Mesendoderm (in vitro differentiated cells): ENCODE measurements around the gene RNU1-2.
"Not testable (repeated sequence)": the region's sequence is repeated elsewhere in the genome, so short reads cannot be mapped to it uniquely, and the experiment has no call there.

ENCODE experiments used
- DNase-seq: peaks from one replicate; pipeline ENCODE4 v3.0.0; 2013
- H2AK5ac ChIP-seq: 2 replicates; pipeline ENCODE4 v1.6.1; 2013; ENCODE audit warnings: low read length, inconsistent platforms
- H2BK120ac ChIP-seq: 2 replicates; pipeline ENCODE4 v1.6.1; 2013; ENCODE audit warnings: low read depth, mild to moderate bottlenecking, low read length, moderate library complexity, mixed read lengths
- H2BK15ac ChIP-seq: replicated peaks from 2 replicates; pipeline ENCODE4 v1.6.1; 2013; ENCODE audit warnings: low read depth, mild to moderate bottlenecking, moderate library complexity
- H2BK5ac ChIP-seq: 2 replicates; pipeline ENCODE4 v1.6.1; 2013; ENCODE audit warnings: low read length, inconsistent platforms
- H3K18ac ChIP-seq: 2 replicates; pipeline ENCODE4 v1.6.1; 2013; ENCODE audit warnings: mild to moderate bottlenecking, low read length, mixed read lengths
- H3K23ac ChIP-seq: one replicate; pipeline ENCODE4 v1.6.1; 2013; ENCODE audit warnings: low read length
- H3K27ac ChIP-seq: 2 replicates; pipeline ENCODE4 v1.5.1; 2013; ENCODE audit warnings: low read depth, mild to moderate bottlenecking, inconsistent platforms, low read length, moderate library complexity
- H3K27me3 ChIP-seq: 2 replicates; pipeline ENCODE4 v1.6.1; 2013; ENCODE audit warnings: low read length, control low read depth, mild to moderate bottlenecking, inconsistent platforms; ENCODE audit not compliant: insufficient read depth, poor library complexity
- H3K36me3 ChIP-seq: 2 replicates; pipeline ENCODE4 v1.6.1; 2013; ENCODE audit warnings: low read length, inconsistent platforms; ENCODE audit not compliant: control insufficient read depth, insufficient read depth
- H3K4ac ChIP-seq: one replicate; pipeline ENCODE4 v1.6.1; 2013; ENCODE audit warnings: low read depth, mild to moderate bottlenecking, low read length, moderate library complexity
- H3K4me1 ChIP-seq: 2 replicates; pipeline ENCODE4 v1.6.1; 2013; ENCODE audit warnings: low read depth, low read length, inconsistent platforms; ENCODE audit not compliant: control insufficient read depth
- H3K4me2 ChIP-seq: 2 replicates; pipeline ENCODE4 v1.6.1; 2013; ENCODE audit warnings: low read length
- H3K4me3 ChIP-seq: 2 replicates; pipeline ENCODE4 v1.5.1; 2013; ENCODE audit warnings: mild to moderate bottlenecking, low read length
- H3K56ac ChIP-seq: one replicate; pipeline ENCODE4 v1.6.1; 2013; ENCODE audit warnings: low read length
- H3K79me1 ChIP-seq: 2 replicates; pipeline ENCODE4 v1.6.1; 2013; ENCODE audit warnings: low read length, inconsistent platforms
- H3K79me2 ChIP-seq: 2 replicates; pipeline ENCODE4 v1.6.1; 2013; ENCODE audit warnings: mild to moderate bottlenecking, low read length; ENCODE audit not compliant: control insufficient read depth, insufficient read depth
- H3K9ac ChIP-seq: 2 replicates; pipeline ENCODE4 v1.6.1; 2013; ENCODE audit warnings: low read length, inconsistent platforms
- H4K5ac ChIP-seq: one replicate; pipeline ENCODE4 v1.6.1; 2013; ENCODE audit warnings: low read length
- H4K8ac ChIP-seq: one replicate; pipeline ENCODE4 v1.6.1; 2013; ENCODE audit warnings: low read depth, mild to moderate bottlenecking, control low read depth, low read length, moderate library complexity
- WGBS: extraction: QIAGEN DNeasy Blood & Tissue Kit; methylation state at CpG from one replicate; pipeline ENCODE4 v1.1.7; 2013; ENCODE audit warnings: low lambda C conversion rate, missing lambda C conversion rate; ENCODE audit not compliant: insufficient coverage; ENCODE audit errors: extremely low coverage; 5-methylcytosine and 5-hydroxymethylcytosine counted together

Gene RNU1-2

DNA sequence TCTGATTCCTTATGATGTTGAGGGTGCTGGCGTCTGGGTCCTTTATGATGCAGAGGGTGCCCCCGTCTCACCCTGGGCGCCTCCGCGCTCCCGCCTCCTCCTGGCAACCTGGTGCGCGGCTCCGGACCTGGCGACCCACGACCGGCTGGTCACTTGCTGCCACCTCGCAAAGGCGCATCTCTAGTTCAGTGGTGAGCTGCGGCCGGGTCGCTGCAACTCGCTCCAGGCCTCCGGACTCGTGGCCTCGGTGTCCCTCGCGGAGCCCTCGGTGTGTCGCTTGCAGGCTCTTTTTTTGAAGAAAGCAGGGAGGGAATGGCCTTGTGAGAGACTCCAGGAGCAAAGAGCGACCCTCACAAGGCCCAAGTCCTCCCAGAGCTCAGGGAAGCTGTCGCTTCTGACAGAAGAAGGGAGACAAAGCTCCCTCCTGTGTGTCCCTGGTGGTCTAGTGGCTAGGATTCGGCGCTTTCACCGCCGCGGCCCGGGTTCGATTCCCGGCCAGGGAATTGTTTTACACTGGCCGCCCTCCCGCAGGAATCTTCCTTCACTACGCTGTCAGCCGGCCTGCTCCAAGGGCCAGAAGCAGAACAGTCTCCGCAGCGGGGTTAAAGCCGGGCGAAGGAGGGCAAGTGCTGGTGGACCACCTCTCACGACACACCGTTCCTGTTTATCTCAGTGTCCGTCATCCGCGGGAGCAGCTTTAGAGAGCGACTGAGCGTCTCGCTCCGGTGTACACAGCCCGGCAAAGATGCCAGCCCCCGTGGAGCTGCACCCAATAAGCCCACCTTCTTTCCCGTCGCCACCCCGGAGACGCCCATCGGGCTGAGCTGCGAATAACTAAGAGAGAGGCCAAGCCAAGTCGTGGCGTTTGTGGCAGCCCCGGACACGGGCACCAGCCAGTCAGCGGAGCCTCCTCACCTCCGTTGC is 23.4 kb upstream of the RNU1-2 start:
- H3K23ac ChIP-seq: not testable (repeated sequence)

GRCh38 chr1:16873076-16873879 is 22.5 kb upstream of the RNU1-2 start:
- not testable (repeated sequence) for H2BK120ac ChIP-seq, H4K8ac ChIP-seq, H3K4ac ChIP-seq, H3K56ac ChIP-seq, H2BK15ac ChIP-seq, H3K4me3 ChIP-seq, H3K27ac ChIP-seq, H3K9ac ChIP-seq, H3K79me2 ChIP-seq, H3K4me2 ChIP-seq, H3K23ac ChIP-seq, H2BK5ac ChIP-seq, H3K27me3 ChIP-seq, H3K18ac ChIP-seq, H3K79me1 ChIP-seq, H2AK5ac ChIP-seq, H3K4me1 ChIP-seq, H3K36me3 ChIP-seq, H4K5ac ChIP-seq
- WGBS: no CpG with 5 or more reads among the region's 52 CpGs
- peak; percentile 41 for DNase-seq

More for the DNA sequence above, 23.4 kb upstream of the RNU1-2 start:
- H4K5ac ChIP-seq, H2BK15ac ChIP-seq, H4K8ac ChIP-seq, H3K4me1 ChIP-seq, H3K27me3 ChIP-seq, H3K4ac ChIP-seq, H2AK5ac ChIP-seq, H2BK5ac ChIP-seq, H3K79me1 ChIP-seq, H3K36me3 ChIP-seq, H3K18ac ChIP-seq, H3K79me2 ChIP-seq, H2BK120ac ChIP-seq, H3K27ac ChIP-seq: not testable (repeated sequence)
- H3K56ac ChIP-seq: peak overlapping the region; percentile 12
- peak overlapping the region; percentile 46 for H3K4me3 ChIP-seq
- peak; percentile 100 for DNase-seq
- H3K9ac ChIP-seq: peak overlapping the region; percentile 40
- H3K4me2 ChIP-seq: peak overlapping the region; percentile 52
- WGBS: no CpG with 5 or more reads among the region's 66 CpGs

DNA sequence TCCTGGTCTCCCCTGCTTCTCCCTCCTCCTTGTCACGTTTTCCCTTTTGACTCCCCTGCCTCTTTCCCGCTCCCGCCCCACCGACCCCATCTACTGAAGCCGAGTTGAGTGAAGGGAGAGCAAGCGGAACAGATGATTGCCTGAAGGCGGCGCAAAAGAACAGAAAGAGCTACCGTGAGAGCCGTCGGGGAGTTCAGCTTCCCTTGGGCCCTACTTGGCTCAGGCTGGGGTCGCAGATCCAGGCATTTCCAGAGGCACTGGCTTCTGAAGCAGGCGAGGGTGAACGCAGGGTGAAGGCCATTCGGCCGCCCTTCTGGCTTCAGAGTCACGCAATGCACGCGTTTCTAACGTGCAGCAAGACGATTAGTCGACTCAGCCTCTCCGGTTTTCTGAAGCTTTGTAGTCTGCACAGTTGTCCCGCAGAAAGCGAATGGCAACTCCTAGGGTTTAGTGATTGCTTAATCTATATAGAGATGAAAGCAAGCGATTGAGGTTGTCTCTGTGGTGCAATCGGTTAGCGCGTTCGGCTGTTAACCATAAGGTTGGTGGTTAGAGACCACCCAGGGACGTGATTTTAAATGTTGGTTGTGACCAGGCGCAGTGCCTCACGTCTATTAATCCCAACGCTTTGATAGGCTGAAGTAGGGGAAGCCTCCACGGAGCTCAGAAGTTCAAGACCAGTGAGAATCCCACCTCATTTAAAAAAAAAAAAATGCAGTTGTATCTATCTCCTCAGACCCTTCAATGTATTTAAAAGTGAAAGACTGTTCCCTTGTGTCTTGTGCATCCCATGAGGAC is 20.6 kb upstream of the RNU1-2 start:
- not testable (repeated sequence) for H3K27me3 ChIP-seq, H3K79me2 ChIP-seq, H3K4me3 ChIP-seq, H3K4ac ChIP-seq, H3K18ac ChIP-seq, H2BK5ac ChIP-seq, H3K4me2 ChIP-seq, H3K23ac ChIP-seq, H2BK15ac ChIP-seq, H2BK120ac ChIP-seq, H4K8ac ChIP-seq, H3K27ac ChIP-seq, H3K9ac ChIP-seq, H3K79me1 ChIP-seq, H2AK5ac ChIP-seq, H3K36me3 ChIP-seq, H4K5ac ChIP-seq, H3K4me1 ChIP-seq
- peak; percentile 29 for DNase-seq
- H3K56ac ChIP-seq: peak overlapping the region; percentile 42
- no CpG with 5 or more reads among the region's 35 CpGs for WGBS

- H3K79me2 ChIP-seq, H2AK5ac ChIP-seq, H2BK15ac ChIP-seq, H3K18ac ChIP-seq, H2BK120ac ChIP-seq, H3K56ac ChIP-seq, H4K8ac ChIP-seq, H4K5ac ChIP-seq, H3K4me3 ChIP-seq, DNase-seq, H3K9ac ChIP-seq, H3K4me2 ChIP-seq, H3K36me3 ChIP-seq, H3K4ac ChIP-seq, H3K27ac ChIP-seq, H3K4me1 ChIP-seq, H3K79me1 ChIP-seq, H3K27me3 ChIP-seq, H2BK5ac ChIP-seq, H3K23ac ChIP-seq: not testable (repeated sequence)
- WGBS: no CpG with 5 or more reads among the region's 1 CpG
Observed at GRCh38 chr1:16881742-16882141, 14.0 kb upstream of the RNU1-2 start.

- Histone ChIP-seq H3K27ac (no peak overlapping the region), H3K4me1 (no peaks in the 10 kb centered on the region), H3K4ac (no peak overlapping the region), H4K8ac (no peak overlapping the region), H3K18ac (no peak overlapping the region), H3K4me3 (no peak overlapping the region), H2BK5ac (no peak overlapping the region), H3K4me2 (no peak overlapping the region), H3K9ac (no peak overlapping the region), H4K5ac (no peak overlapping the region), H3K56ac (no peak overlapping the region), H2AK5ac (no peak overlapping the region), H3K79me1 (no peaks in the 10 kb centered on the region), H3K36me3 (no peaks in the 10 kb centered on the region), H2BK15ac (no peak overlapping the region), H3K79me2 (no peaks in the 10 kb centered on the region), H3K23ac (no peak overlapping the region), H3K27me3 (no peaks in the 10 kb centered on the region), H2BK120ac (no peak overlapping the region)
- DNase-seq: no peak
- WGBS: no CpG with 5 or more reads among the region's 4 CpGs
Observed at GRCh38 chr1:16882986-16883385, 12.8 kb upstream of the RNU1-2 start.
